GM18907 (cell line): ENCODE data around the gene ATP1B1.
A peak's percentile ranks its signal among the peaks of the same experiment; 100 is the strongest.

Experiments
- ATAC-seq: cut with Tn5 transposase; IDR thresholded peaks from one replicate; pipeline ENCODE4 v1.9.1; 2021; ENCODE audit warnings: mild to moderate bottlenecking, moderate library complexity; ENCODE audit not compliant: unreplicated experiment

ATP1B1 gene

DNA sequence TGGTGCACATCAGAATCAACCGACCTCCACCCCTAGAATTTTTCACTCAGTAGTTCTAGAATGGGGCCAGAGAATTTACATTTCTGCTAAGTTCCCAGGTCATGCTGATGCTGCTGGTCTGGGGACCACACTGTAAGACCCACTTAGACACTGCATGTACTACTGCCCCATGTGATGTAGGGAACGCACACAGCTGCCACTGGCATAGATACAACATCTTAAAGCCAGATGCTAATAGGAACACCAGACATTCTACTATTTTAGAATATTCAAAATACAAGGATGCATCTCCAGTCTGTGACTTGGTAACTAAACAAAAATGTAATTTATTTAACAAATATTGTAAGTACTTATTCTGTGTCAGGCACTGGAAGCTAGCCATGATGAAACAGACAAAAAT lies 14.1 kb upstream of the ATP1B1 start:
- no peak for ATAC-seq

GRCh38 chr1:169094897-169095569 lies 11.5 kb upstream of the ATP1B1 start:
- no peak for ATAC-seq

- no peak for ATAC-seq
Measured at GRCh38 chr1:169098380-169098779, 8.1 kb upstream of the ATP1B1 start.

- no peak for ATAC-seq
Measured at GRCh38 chr1:169099561-169099960, 6.9 kb upstream of the ATP1B1 start.

DNA sequence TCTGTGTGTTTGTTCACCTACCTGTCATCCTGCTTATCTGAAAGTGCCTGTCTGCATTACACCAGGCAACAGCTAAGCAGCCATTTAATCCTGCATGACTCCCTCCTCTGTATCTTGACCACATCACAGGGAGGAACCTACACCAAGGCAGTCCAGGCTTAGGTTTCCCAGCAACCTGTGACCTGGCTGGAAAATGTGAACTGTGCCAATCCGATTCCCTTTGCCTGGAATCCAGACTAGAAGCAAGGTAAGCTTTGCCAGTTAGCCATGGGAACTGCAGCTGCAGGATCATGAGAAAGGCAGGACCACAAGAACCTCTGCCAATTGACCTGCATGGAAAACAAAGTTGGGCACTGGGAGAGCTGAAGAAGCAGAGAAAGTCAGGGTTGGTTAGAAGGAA lies 6.3 kb upstream of the ATP1B1 start:
- ATAC-seq, result no peak

- no peak for ATAC-seq
Measured at GRCh38 chr1:169100651-169101088, 5.8 kb upstream of the ATP1B1 start.

DNA sequence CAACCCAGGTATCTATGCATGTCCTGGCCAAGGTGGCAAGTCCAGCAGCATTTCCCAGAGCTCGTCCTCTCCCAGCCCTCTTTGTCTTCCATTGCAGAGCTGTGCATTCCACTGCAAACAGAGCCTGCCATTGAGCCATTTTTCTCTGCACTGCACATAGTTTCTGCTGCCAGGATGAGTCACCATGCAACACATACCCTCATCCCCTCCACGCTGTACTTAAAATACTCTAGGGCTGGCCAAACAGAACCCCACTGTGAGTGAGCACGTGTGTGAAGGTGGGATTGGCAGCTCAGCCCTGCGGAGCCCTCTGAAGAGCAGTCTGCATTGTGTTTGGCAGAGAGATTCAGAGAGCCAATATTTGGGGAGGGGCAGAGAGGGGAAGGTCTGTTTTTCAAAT lies 3.9 kb upstream of the ATP1B1 start:
- ATAC-seq, result no peak

DNA sequence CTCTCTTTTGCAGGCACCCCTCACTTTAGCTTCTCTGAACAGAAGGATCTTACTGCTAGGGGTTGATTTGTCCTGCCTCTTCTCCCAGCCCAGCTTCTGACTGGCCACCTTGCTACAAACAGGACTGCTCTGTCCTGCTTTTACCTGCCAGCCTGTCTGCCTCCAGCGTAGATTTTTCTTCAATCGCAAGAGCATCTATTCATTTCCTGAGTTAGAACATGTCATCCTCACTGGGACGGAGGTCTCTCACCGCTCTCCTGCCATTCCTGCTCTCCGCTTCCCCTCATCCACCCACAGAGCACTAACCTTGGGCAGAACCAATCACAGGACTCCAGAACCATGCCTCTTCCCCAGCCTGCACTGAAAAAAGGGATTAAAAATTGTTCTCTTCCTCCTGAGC lies 3.5 kb upstream of the ATP1B1 start:
- no peak for ATAC-seq

DNA sequence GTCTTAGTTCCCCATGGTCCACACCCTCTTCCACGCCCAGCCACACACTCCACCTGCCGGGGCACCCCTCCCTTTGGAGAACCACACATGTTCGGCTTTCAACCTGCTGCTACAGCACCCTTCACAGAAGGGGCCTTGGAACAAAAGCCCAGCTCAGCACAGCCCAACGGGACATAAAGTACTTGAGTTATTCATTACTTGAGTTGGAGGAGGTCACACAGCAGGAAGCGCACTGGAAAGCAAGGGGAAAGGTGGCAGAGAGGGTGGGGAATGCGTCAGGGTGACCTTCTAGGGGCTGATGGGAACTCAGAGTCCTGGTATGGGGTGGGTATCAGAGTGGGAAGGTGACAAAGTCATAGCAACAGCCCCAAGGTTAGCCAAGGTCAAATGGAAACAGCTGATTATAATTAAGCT lies 3.0 kb upstream of the ATP1B1 start:
- ATAC-seq, result no peak

DNA sequence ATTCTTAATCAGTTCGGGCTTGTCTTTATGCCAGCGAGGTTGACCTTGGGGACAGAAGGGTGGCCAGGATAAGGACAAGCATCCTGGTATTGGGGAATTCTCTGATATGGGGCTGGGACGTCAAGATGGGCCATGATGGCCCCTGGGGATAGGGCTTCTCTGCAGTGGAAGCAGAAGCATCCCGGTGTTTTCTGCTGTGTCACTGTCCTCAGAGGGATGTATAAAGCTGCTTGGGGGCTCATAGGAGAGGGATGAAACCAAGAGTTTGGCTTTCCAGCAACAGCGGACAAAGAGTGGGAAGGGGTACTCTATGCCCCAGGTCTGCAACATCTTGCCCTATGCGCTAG lies 1.4 kb upstream of the ATP1B1 start:
- no peak for ATAC-seq

- ATAC-seq, result peak; percentile 45
Measured at GRCh38 chr1:169105434-169106094, 926 bp upstream of the ATP1B1 start.

DNA sequence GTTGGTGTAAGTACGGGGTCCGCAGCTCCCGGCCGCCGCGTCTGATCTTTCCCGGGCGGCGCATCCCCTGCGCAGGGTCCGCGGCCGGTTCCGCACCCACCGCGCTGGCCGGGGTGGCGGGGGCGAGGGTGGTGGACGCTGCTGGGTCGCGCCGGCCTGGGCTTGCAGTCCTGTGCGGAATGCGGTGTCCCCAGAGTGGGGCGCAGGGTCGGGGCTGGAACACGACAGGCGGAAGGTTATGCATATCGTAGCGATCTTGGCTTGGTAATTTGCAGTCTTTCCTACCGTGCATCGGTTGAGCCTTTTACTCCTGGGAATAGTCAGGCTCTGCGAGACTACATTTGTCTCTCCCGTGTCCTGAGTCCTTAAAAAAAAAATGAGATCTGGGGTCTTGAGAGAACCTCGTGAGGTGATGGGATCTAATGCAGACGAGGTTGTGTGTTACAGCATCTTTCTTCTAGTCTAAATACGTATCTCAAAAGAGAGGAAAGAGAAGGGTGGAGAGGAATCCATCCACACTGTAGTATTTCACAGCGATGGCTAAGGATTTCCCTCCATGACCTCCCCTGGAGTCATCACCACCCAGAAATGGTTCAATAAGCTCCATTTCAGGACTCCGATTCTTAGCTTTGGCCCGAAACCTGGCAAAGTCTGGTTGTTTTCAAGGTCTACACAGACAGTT lies 572 bp downstream of the ATP1B1 start:
- ATAC-seq, result no peak

- ATAC-seq, result no peak
Measured at GRCh38 chr1:169107603-169108208, 1.2 kb downstream of the ATP1B1 start.

- ATAC-seq, result no peak
Measured at GRCh38 chr1:169108223-169108622, 1.7 kb downstream of the ATP1B1 start.

DNA sequence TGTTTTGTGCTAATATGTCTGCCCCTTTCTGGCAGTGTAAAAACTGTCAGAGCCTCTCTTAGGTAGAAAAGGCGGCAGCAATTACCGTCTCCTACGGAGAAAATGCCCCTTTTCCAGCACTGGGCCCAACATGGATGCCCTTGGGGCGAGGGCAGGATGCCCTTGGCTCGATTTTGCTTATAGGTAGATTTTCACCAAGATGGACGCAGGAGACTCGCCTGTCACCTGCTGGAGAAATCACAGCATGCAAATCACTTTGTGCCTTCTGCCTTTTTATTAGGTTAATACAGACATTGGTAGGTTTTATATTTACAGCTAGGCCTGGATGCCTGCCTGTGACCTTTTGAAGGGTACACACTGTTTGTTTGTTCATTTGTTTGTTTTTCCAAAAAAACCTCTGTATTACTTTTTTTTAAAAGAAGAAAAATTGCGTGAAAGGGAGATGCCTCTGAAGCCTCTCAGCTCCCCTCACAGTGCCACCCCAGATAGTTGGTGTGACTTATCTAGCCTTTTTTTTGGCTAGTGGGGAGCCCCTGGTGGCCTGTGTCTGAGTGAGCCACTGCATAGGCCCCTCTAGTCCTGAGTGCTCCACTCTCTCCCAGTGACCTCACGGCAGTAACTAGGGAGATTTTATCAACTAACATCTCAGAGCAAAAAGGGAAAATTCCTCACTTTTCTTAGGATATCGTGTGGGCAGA lies 2.5 kb downstream of the ATP1B1 start:
- peak; percentile 18 for ATAC-seq

- ATAC-seq, result no peak
Measured at GRCh38 chr1:169109561-169110134, 3.2 kb downstream of the ATP1B1 start.

DNA sequence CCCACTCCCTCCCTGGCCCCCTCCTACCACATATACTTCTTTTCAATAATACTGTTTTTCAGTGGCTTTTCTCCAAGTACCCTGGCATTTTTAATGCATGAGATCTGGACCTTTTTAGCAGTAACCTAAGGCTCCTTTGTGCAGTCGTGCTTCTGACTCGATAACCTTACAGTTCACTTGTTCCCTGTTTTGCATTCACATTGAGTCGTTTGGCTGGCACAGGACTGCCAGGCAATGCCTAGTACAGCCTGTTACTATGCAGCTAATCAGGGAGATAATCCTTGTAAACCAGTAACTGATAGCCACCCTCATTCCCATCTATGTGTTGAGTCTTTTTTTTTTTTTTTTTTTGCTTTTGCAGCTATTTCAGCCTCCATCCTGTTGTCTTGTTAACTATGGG lies 3.7 kb downstream of the ATP1B1 start:
- ATAC-seq, result no peak

GRCh38 chr1:169110689-169111447 lies 4.4 kb downstream of the ATP1B1 start:
- ATAC-seq, result no peak

GRCh38 chr1:169111472-169111871 lies 5.0 kb downstream of the ATP1B1 start:
- ATAC-seq, result no peak

- ATAC-seq, result no peak
Measured at GRCh38 chr1:169112241-169112640, 5.8 kb downstream of the ATP1B1 start.
